DOHH2 (cell line): ENCODE data around the gene LMTK2.

Experiments
- CTCF ChIP-seq: fragments of 200-600 bp; sonication (generic); IDR thresholded peaks from one replicate; pipeline ENCODE4 v1.5.1; 2014; ENCODE audit warnings: antibody characterized with exemption, mild to moderate bottlenecking, low read depth, low read length; ENCODE audit not compliant: poor library complexity, severe bottlenecking
- EZH2phosphoT487 ChIP-seq: fragments of 200-600 bp; sonication (generic); IDR thresholded peaks from 2 replicates; pipeline ENCODE4 v1.6.1; 2017; ENCODE audit warnings: borderline replicate concordance, mild to moderate bottlenecking, antibody characterized with exemption, low read length, moderate library complexity, mixed read lengths

GRCh38 chr7:98212532-98213041, 105.9 kb downstream of the LMTK2 start:
- TF ChIP-seq CTCF (no peak), EZH2phosphoT487 (no peak)
